Upper lobe of left lung (tissue), 6 donors: Measurements from ENCODE around the gene PHF21A. TPM values are rescaled to one million over a fixed set of nuclear protein-coding genes. Genes with fewer than 3 reads are reported as not detected.

ENCODE experiments used
- ATAC-seq, 2 donors: fragments of 200-7000 bp; cut with Tn5 transposase; one replicate each; pipeline ENCODE4 v1.9.1; 2022; ENCODE audit warnings: mild to moderate bottlenecking in 2 of 2, moderate library complexity in 2 of 2; ENCODE audit not compliant: low FRiP score in 2 of 2
- DNase-seq, 2 donors: peaks; one replicate each; pipeline ENCODE4 v3.0.0-alpha.2; 2019 to 2020
- H3K27ac ChIP-seq, 4 donors: fragments of 200-600 bp; sonication (generic); one replicate each; pipeline ENCODE4 v1.5.1; 2016 to 2019
- H3K27me3 ChIP-seq, 4 donors: fragments of 200-600 bp; sonication (generic); one replicate each; pipeline ENCODE4 v1.5.1; 2017 to 2019
- H3K36me3 ChIP-seq, 4 donors: fragments of 200-600 bp; sonication (generic); one replicate each; pipeline ENCODE4 v1.5.1; 2016 to 2019
- H3K4me1 ChIP-seq, 4 donors: fragments of 200-600 bp; sonication (generic); one replicate each; pipeline ENCODE4 v1.5.1; 2018 to 2019
- H3K4me3 ChIP-seq, 4 donors: fragments of 200-600 bp; sonication (generic); one replicate each; pipeline ENCODE4 v1.5.1; 2017 to 2019; ENCODE audit warnings: mild to moderate bottlenecking in 2 of 4, moderate library complexity in 1 of 4
- H3K9me3 ChIP-seq, 4 donors: fragments of 200-600 bp; sonication (generic); one replicate each; pipeline ENCODE4 v1.5.1; 2018 to 2019
- CTCF ChIP-seq, 6 experiments: fragments of 450-650 bp in 4 of 6; fragments of 200-600 bp in 2 of 6; sonication (generic) in 2 of 6; IDR thresholded peaks; one replicate each; pipeline ENCODE4 v1.5.1; 2016 to 2019; ENCODE audit warnings: antibody characterized with exemption in 6 of 6
- EP300 ChIP-seq, 4 donors: sonication (generic); formaldehyde crosslinking; IDR thresholded peaks; one replicate each; pipeline ENCODE4 v1.5.1; 2017; ENCODE audit warnings: antibody characterized with exemption in 4 of 4, control low read depth in 2 of 4
- POLR2A ChIP-seq, 4 donors: fragments of 450-650 bp; IDR thresholded peaks; one replicate each; pipeline ENCODE4 v1.5.1; 2016 to 2017; ENCODE audit warnings: antibody characterized with exemption in 4 of 4, mild to moderate bottlenecking in 2 of 4
- POLR2AphosphoS5 ChIP-seq, 2 donors: sonication (generic); formaldehyde crosslinking; IDR thresholded peaks; one replicate each; pipeline ENCODE4 v1.5.1; 2017; ENCODE audit warnings: antibody characterized with exemption in 2 of 2
- WGBS, 2 donors: methylation state at CpG; one replicate each; pipeline ENCODE4 v1.1.5; 2017 to 2018; 5-methylcytosine and 5-hydroxymethylcytosine counted together
- total RNA-seq, 6 donors: library from RNA; depleted of rRNA in 4 of 6; stranded (reverse); fragments of >200 nt in 4 of 6; gene quantifications; one replicate each; pipeline versions ENCODE4 v1.1.0 to v1.2.1, GENCODE V29; 2016 to 2021
- donor health status: DM: no; HTN: no; CAD: no; lungs with moderate emphysema.
- donor health status: DM: no; HTN: yes; CAD: no; lungs with severe emphysema.

The PHF21A gene
- total RNA-seq, 6 donors from 2014 or later, result 21.1 to 99.5 (median 52.2) TPM

- Histone ChIP-seq H3K9me3 (no peaks in the 10 kb centered on the region), H3K4me3 (no peak overlapping the region), H3K27me3 (peaks cover 0 to 2% (median 0%) of the 10 kb centered on the region in 4 donors), H3K27ac (no peak overlapping the region), H3K4me1 (peaks cover under 1 to 3% (median 2%) of the 10 kb centered on the region in 4 donors), H3K36me3 (no peaks in the 10 kb centered on the region)
- DNase-seq (no peak), ATAC-seq (no peak)
- TF ChIP-seq POLR2A (IDR thresholded peaks at IDR 0.05) (no peak), POLR2AphosphoS5 (IDR thresholded peaks at IDR 0.05) (no peak), CTCF (IDR thresholded peaks at IDR 0.05) (no peak), EP300 (IDR thresholded peaks at IDR 0.05) (no peak)
- 86 to 87% methylated on average over 5 to 9 of the region's 9 CpGs for WGBS, 2 donors
Observed at GRCh38 chr11:45890886-45891550, 230.2 kb downstream of the PHF21A start.

DNA sequence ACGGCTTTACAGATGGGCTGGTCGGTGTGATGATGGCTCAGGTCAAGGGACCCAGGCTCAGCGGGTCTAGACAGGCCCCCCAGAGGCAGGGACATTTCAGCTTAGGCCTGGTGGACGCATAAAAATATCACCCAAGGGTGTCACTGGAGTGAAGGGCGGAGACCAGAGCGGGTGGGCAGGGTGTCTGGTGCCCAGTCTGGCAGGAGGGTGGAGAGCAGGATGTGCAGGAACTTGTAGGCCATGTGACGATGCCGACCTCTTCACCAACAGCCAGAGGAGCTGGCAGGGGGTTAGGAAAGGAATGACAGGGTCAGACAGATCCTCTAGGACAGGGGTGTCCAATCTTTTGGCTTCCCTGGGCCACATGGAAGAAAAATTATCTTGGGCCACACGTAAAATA, 231.3 kb downstream of the PHF21A start:
- WGBS, 2 donors, result 85 to 90% methylated on average over 9 of the region's 9 CpGs
- Histone ChIP-seq H3K36me3 (no peaks in the 10 kb centered on the region), H3K27ac (no peak overlapping the region), H3K4me3 (no peak overlapping the region), H3K4me1 (peaks cover 5 to 11% (median 8%) of the 10 kb centered on the region in 4 donors), H3K27me3 (peaks cover 0 to 5% (median 0%) of the 10 kb centered on the region in 4 donors), H3K9me3 (no peaks in the 10 kb centered on the region)
- DNase-seq (no peak), ATAC-seq (no peak)
- no peak for TF ChIP-seq POLR2A (IDR thresholded peaks at IDR 0.05)
- no peak for TF ChIP-seq POLR2AphosphoS5 (IDR thresholded peaks at IDR 0.05)
- no peak for TF ChIP-seq CTCF (IDR thresholded peaks at IDR 0.05)
- no peak for TF ChIP-seq EP300 (IDR thresholded peaks at IDR 0.05)

- Histone ChIP-seq H3K4me3 (no peak overlapping the region), H3K27ac (no peak overlapping the region), H3K27me3 (peaks cover 0 to 5% (median 0%) of the 10 kb centered on the region in 4 donors), H3K36me3 (no peaks in the 10 kb centered on the region), H3K4me1 (peaks cover 5 to 12% (median 8%) of the 10 kb centered on the region in 4 donors), H3K9me3 (no peaks in the 10 kb centered on the region)
- 79 to 87% methylated on average over 7 to 8 of the region's 8 CpGs for WGBS, 2 donors
- ATAC-seq (no peak), DNase-seq (no peak)
- TF ChIP-seq EP300 (IDR thresholded peaks at IDR 0.05) (no peak), CTCF (IDR thresholded peaks at IDR 0.05) (no peak), POLR2AphosphoS5 (IDR thresholded peaks at IDR 0.05) (no peak), POLR2A (IDR thresholded peaks at IDR 0.05) (no peak)
Observed at GRCh38 chr11:45889555-45889954, 231.7 kb downstream of the PHF21A start.

GRCh38 chr11:45887587-45887986, 233.7 kb downstream of the PHF21A start:
- no peak overlapping the region for H3K4me3 ChIP-seq
- no peak overlapping the region for H3K27ac ChIP-seq
- ATAC-seq (no peak), DNase-seq (no peak)
- H3K4me1 ChIP-seq, result peaks cover 5 to 12% (median 8%) of the 10 kb centered on the region in 4 donors
- H3K27me3 ChIP-seq, result peaks cover 0 to 5% (median 0%) of the 10 kb centered on the region in 4 donors
- H3K9me3 ChIP-seq, result no peaks in the 10 kb centered on the region
- TF ChIP-seq EP300 (IDR thresholded peaks at IDR 0.05), result no peak
- TF ChIP-seq CTCF (IDR thresholded peaks at IDR 0.05), result no peak
- no peak for TF ChIP-seq POLR2A (IDR thresholded peaks at IDR 0.05)
- no peak for TF ChIP-seq POLR2AphosphoS5 (IDR thresholded peaks at IDR 0.05)
- WGBS, 2 donors, result 81 to 94% methylated on average over 6 to 10 of the region's 10 CpGs
- H3K36me3 ChIP-seq, result peaks cover 0 to 3% (median under 1%) of the 10 kb centered on the region in 4 donors
